DMS 273 (cell line): ENCODE data around the gene C22orf31.
"Not testable (repeated sequence)": the region's sequence is repeated elsewhere in the genome, so short reads cannot be mapped to it uniquely, and the experiment has no call there.

Experiments used
- DNase-seq: peaks from one replicate; lab custom pipeline; 2025; ENCODE audit not compliant: unreplicated experiment; lab: John Stamatoyannopoulos, UW

C22orf31 gene

GRCh38 chr22:29055192-29055830, 6.3 kb downstream of the C22orf31 start:
- DNase-seq, result peak; percentile 42

GRCh38 chr22:29054251-29054767, 7.3 kb downstream of the C22orf31 start:
- DNase-seq, result peak; percentile 10

GRCh38 chr22:29053048-29053702, 8.5 kb downstream of the C22orf31 start:
- DNase-seq, result no peak

GRCh38 chr22:29050457-29050856, 11.2 kb downstream of the C22orf31 start:
- peak; percentile 36 for DNase-seq

- no peak for DNase-seq
Observed at GRCh38 chr22:29049655-29050263, 11.9 kb downstream of the C22orf31 start.

GRCh38 chr22:29048822-29049654, 12.6 kb downstream of the C22orf31 start:
- DNase-seq, result no peak

- DNase-seq, result no peak
Observed at GRCh38 chr22:29044657-29045176, 16.9 kb downstream of the C22orf31 start.

GRCh38 chr22:29043906-29044575, 17.6 kb downstream of the C22orf31 start:
- no peak for DNase-seq

- no peak for DNase-seq
Observed at GRCh38 chr22:29041408-29041807, 20.2 kb downstream of the C22orf31 start.

GRCh38 chr22:29040385-29041275, 21.0 kb downstream of the C22orf31 start:
- DNase-seq, result peak; percentile 70

GRCh38 chr22:29039684-29040083, 21.9 kb downstream of the C22orf31 start:
- not testable (repeated sequence) for DNase-seq

GRCh38 chr22:29039148-29039547, 22.5 kb downstream of the C22orf31 start:
- no peak for DNase-seq

GRCh38 chr22:29037340-29037932, 24.2 kb downstream of the C22orf31 start:
- no peak for DNase-seq

- no peak for DNase-seq
Observed at GRCh38 chr22:29032584-29032983, 29.0 kb downstream of the C22orf31 start.

- DNase-seq, result no peak
Observed at GRCh38 chr22:29032014-29032475, 29.6 kb downstream of the C22orf31 start.

GRCh38 chr22:29031227-29032011, 30.2 kb downstream of the C22orf31 start:
- peak; percentile 29 for DNase-seq

- peak; percentile 70 for DNase-seq
Observed at GRCh38 chr22:29030618-29031226, 30.9 kb downstream of the C22orf31 start.
